ENCODE measurements around the gene ASAP2.

DNA sequence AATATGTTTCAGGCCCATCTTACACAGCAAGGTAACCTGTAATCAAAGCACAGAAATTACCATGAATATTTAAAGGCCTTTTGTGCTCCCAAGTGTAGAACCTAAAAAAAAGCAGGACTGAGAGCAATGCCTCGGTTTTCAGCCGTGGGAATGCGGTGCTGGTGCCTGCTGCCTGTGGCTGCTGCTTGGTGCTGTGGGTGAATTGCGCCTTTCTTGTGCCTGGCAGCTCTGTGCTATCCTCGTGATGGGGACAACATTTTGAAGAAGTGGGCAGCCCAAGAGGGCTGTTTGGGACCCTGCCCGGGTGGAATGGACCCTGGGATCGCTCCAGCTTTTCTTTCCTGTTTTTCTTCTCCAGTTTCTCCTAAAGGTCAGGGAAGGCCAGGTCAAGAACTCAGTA is 91.2 kb downstream of the ASAP2 start:
- TF ChIP-seq POLR2AphosphoS5 (IDR thresholded peaks at IDR 0.05; ENCODE audit: borderline replicate concordance, low read depth, low read length) = no peak
- TF ChIP-seq EZH2 (IDR thresholded peaks at IDR 0.05) = no peak

Data from SK-N-MC (cell line).